Ascending aorta (tissue), 2 donors: ENCODE results near the gene PITPNM1. TPM values are rescaled to one million over a fixed set of nuclear protein-coding genes. Genes with fewer than 3 reads are reported as not detected.
"Not testable (repeated sequence)": the region's sequence is repeated elsewhere in the genome, so short reads cannot be mapped to it uniquely, and the experiment has no call there.

Experiments used
- DNase-seq, 2 donors: peaks; one replicate each; pipeline ENCODE4 v3.0.0-alpha.2; 2019; ENCODE audit warnings: low spot score in 2 of 2
- H3K27ac ChIP-seq, 2 donors: fragments of 200-600 bp; sonication (generic); one replicate each; pipeline ENCODE4 v1.5.1; 2016 to 2017; ENCODE audit warnings: mild to moderate bottlenecking in 1 of 2
- H3K27me3 ChIP-seq: fragments of 200-600 bp; sonication (generic); one replicate; pipeline ENCODE4 v1.5.1; 2017
- H3K36me3 ChIP-seq, 2 donors: fragments of 200-600 bp; sonication (generic); one replicate each; pipeline ENCODE4 v1.5.1; 2016
- H3K4me1 ChIP-seq, 2 donors: fragments of 200-600 bp; sonication (generic); one replicate each; pipeline ENCODE4 v1.5.1; 2016 to 2017; ENCODE audit warnings: mild to moderate bottlenecking in 1 of 2
- H3K4me3 ChIP-seq, 2 donors: fragments of 200-600 bp; sonication (generic); one replicate each; pipeline ENCODE4 v1.5.1; 2016 to 2017; ENCODE audit warnings: mild to moderate bottlenecking in 1 of 2
- H3K9me3 ChIP-seq, 2 donors: fragments of 200-600 bp; sonication (generic); one replicate each; pipeline ENCODE4 v1.5.1; 2016
- intact Hi-C: fragments of 100-400 bp; cut with DNase I; formaldehyde crosslinking; loops from one replicate; pipeline ENCODE4 v1.15.1; 2023
- total RNA-seq: library from RNA; depleted of rRNA; stranded (reverse); fragments of >200 nt; gene quantifications from one replicate; pipeline ENCODE4 v1.1.0, GENCODE V29; 2016
- TF ChIP-seq, protein P1 (sequence below), 3 experiments: fragments of 200-600 bp in 2 of 3; fragments of 450-650 bp in 1 of 3; sonication (generic) in 2 of 3; IDR thresholded peaks; one replicate each; pipeline ENCODE4 v1.5.1; 2016 to 2019; ENCODE audit warnings: antibody characterized with exemption in 3 of 3, mild to moderate bottlenecking in 1 of 3, moderate library complexity in 1 of 3

Gene PITPNM1
- total RNA-seq, 1 donor from 2014 or later, result 31.8 TPM

- no peak for DNase-seq
- Histone ChIP-seq H3K36me3 (peaks cover 6 to 8% of the 10 kb centered on the region in 2 donors), H3K4me1 (peaks cover 7 to 15% of the 10 kb centered on the region in 2 donors), H3K27me3 (no peaks in the 10 kb centered on the region), H3K4me3 (peak overlapping the region; percentile 53 to 66), H3K27ac (peak overlapping the region; percentile 84 to 87), H3K9me3 (no peaks in the 10 kb centered on the region)
- intact Hi-C loops, result loop anchor here (1.0 to 5.0 kb wide), 3 partner anchors 13 to 80 kb away; partner anchors contain the start of genes PITPNM1, PPP1CA, TBC1D10C and TMEM134
- TF ChIP-seq, protein P1, sequence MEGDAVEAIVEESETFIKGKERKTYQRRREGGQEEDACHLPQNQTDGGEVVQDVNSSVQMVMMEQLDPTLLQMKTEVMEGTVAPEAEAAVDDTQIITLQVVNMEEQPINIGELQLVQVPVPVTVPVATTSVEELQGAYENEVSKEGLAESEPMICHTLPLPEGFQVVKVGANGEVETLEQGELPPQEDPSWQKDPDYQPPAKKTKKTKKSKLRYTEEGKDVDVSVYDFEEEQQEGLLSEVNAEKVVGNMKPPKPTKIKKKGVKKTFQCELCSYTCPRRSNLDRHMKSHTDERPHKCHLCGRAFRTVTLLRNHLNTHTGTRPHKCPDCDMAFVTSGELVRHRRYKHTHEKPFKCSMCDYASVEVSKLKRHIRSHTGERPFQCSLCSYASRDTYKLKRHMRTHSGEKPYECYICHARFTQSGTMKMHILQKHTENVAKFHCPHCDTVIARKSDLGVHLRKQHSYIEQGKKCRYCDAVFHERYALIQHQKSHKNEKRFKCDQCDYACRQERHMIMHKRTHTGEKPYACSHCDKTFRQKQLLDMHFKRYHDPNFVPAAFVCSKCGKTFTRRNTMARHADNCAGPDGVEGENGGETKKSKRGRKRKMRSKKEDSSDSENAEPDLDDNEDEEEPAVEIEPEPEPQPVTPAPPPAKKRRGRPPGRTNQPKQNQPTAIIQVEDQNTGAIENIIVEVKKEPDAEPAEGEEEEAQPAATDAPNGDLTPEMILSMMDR (IDR thresholded peaks at IDR 0.05), result no peak
Measured at GRCh38 chr11:67482275-67482826, 22.8 kb downstream of the PITPNM1 start.

GRCh38 chr11:67477344-67478050, 27.7 kb downstream of the PITPNM1 start:
- H3K27ac ChIP-seq, DNase-seq, H3K36me3 ChIP-seq, H3K4me3 ChIP-seq, H3K9me3 ChIP-seq, H3K27me3 ChIP-seq, intact Hi-C loops, H3K4me1 ChIP-seq: not testable (repeated sequence)

DNA sequence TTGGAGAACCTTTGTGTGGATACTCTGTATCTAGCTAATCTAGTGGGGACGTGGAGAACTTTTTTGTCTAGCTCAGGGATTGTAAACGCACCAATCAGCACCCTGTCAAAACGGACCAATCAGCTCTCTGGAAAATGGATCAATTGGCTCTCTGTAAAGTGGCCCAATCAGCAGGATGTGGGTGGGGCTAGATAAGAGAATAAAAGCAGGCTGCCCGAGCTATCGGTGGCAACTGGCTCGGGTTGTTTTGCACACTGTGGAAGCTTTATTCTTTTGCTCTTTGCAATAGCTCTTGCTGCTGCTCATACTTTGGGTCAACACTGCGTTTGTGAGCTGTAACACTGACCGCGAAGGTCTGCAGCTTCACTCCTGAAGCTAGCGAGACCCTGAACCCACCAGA, 28.5 kb downstream of the PITPNM1 start:
- H3K9me3 ChIP-seq, DNase-seq, H3K27me3 ChIP-seq, intact Hi-C loops, H3K27ac ChIP-seq, H3K4me1 ChIP-seq, H3K36me3 ChIP-seq, H3K4me3 ChIP-seq: not testable (repeated sequence)

- Histone ChIP-seq H3K9me3 (no peaks in the 10 kb centered on the region), H3K27me3 (no peaks in the 10 kb centered on the region), H3K4me1 (peaks cover 0 to 5% of the 10 kb centered on the region in 2 donors), H3K4me3 (no peak overlapping the region), H3K36me3 (no peaks in the 10 kb centered on the region), H3K27ac (no peak overlapping the region)
- intact Hi-C loops, result no loop called here
- TF ChIP-seq, protein P1 (IDR thresholded peaks at IDR 0.05), result no peak
- no peak for DNase-seq
Measured at GRCh38 chr11:67472882-67473281, 32.3 kb downstream of the PITPNM1 start.

GRCh38 chr11:67470337-67471002, 34.7 kb downstream of the PITPNM1 start:
- peaks cover 0 to 13% of the 10 kb centered on the region in 2 donors for H3K4me1 ChIP-seq
- H3K9me3 ChIP-seq, result no peaks in the 10 kb centered on the region
- no peak for DNase-seq
- no peak overlapping the region for H3K27ac ChIP-seq
- no peak overlapping the region for H3K4me3 ChIP-seq
- H3K36me3 ChIP-seq, result no peaks in the 10 kb centered on the region
- TF ChIP-seq, protein P1 (IDR thresholded peaks at IDR 0.05), result no peak
- H3K27me3 ChIP-seq, result no peaks in the 10 kb centered on the region
- intact Hi-C loops, result no loop called here

DNA sequence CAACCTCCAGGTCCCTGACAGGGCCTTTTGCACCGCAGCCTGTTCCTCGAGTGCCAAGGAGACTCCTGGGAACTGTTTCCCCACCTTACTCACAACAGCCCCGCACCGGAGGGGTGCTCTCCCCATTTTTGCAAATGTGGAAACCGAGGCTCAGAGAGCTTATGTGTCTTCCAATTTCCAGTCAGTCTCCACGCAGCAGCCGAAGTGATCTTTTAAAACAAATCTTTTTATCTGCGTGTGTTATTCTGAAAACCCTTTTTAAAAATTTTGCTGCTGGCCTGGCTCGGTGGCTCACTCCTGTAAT, 35.7 kb downstream of the PITPNM1 start:
- intact Hi-C loops, result loop anchor here (1.0 kb wide), 5 partner anchors 13 to 68 kb away; partner anchors contain the start of genes CORO1B, PITPNM1, PPP1CA and RPS6KB2
- peak overlapping the region; percentile 71 to 89 for H3K27ac ChIP-seq
- peaks cover 0 to 16% of the 10 kb centered on the region in 2 donors for H3K4me1 ChIP-seq
- TF ChIP-seq, protein P1 (IDR thresholded peaks at IDR 0.05), result no peak
- DNase-seq, result no peak
- no peaks in the 10 kb centered on the region for H3K36me3 ChIP-seq
- no peaks in the 10 kb centered on the region for H3K9me3 ChIP-seq
- no peaks in the 10 kb centered on the region for H3K27me3 ChIP-seq
- peak overlapping the region; percentile 61 to 69 for H3K4me3 ChIP-seq
